ENCODE results near the gene ALKAL2.

The ALKAL2 gene

GRCh38 chr2:257842-258241 is 30.0 kb downstream of the ALKAL2 start:
- no peak for TF ChIP-seq CTCF (IDR thresholded peaks at IDR 0.05; ENCODE audit: insufficient read depth, low read depth, low read length, missing control alignments)
- H3K4me3 ChIP-seq (ENCODE audit: low read depth, low read length), result no peak overlapping the region
- no peak for DNase-seq (ENCODE audit: low read depth)

- TF ChIP-seq CTCF (IDR thresholded peaks at IDR 0.05; ENCODE audit: insufficient read depth, low read depth, low read length, missing control alignments), result no peak
- no peak for DNase-seq (ENCODE audit: low read depth)
- H3K4me3 ChIP-seq (ENCODE audit: low read depth, low read length), result no peak overlapping the region
Measured at GRCh38 chr2:257429-257828, 30.5 kb downstream of the ALKAL2 start.

DNA sequence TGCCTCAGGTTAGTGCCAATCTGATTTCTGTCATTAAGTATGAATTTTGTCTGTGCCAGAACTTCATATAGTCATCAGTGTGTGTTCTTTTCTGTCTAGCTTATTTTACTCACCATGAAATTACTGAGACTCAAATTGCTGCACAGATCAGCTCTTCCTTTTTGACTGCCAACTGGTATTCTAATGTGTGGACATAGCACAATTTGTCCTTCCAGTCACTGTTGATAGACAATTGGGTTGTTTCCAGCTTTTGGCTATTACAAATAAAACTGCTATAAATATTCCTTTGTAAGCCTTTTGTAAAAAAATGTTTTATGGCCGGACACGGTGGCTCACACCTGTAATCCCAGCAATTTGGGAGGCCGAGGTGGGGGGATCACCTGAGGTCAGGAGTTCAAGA is 31.8 kb downstream of the ALKAL2 start:
- TF ChIP-seq CTCF (IDR thresholded peaks at IDR 0.05; ENCODE audit: insufficient read depth, low read depth, low read length, missing control alignments), result no peak
- no peak overlapping the region for H3K4me3 ChIP-seq (ENCODE audit: low read depth, low read length)
- DNase-seq (ENCODE audit: low read depth), result no peak

GRCh38 chr2:255195-255594 is 32.7 kb downstream of the ALKAL2 start:
- TF ChIP-seq CTCF (IDR thresholded peaks at IDR 0.05; ENCODE audit: insufficient read depth, low read depth, low read length, missing control alignments), result no peak
- no peak for DNase-seq (ENCODE audit: low read depth)
- no peak overlapping the region for H3K4me3 ChIP-seq (ENCODE audit: low read depth, low read length)

- TF ChIP-seq CTCF (IDR thresholded peaks at IDR 0.05; ENCODE audit: insufficient read depth, low read depth, low read length, missing control alignments), result no peak
- no peak overlapping the region for H3K4me3 ChIP-seq (ENCODE audit: low read depth, low read length)
- no peak for DNase-seq (ENCODE audit: low read depth)
Measured at GRCh38 chr2:254241-254640, 33.6 kb downstream of the ALKAL2 start.

DNA sequence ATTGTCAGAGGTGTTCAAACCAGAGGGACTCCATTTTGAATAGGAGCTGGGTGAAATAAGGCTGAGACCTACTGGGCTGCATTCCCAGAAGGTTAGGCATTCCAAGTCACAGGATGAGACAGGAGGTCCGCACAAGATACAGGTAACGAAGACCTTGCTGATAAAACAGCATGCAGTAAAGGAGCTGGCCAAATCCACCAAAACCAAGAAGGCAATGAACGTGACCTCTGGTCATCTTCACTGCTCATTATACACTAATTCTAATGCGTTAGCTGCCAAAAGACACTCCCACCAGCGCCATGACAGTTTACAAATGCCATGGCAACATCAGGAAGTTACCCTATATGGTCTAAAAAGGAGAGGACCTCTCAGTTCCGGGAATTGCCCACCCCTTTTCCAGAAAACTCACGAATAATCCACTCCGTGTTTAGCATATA is 34.7 kb downstream of the ALKAL2 start:
- TF ChIP-seq CTCF (IDR thresholded peaks at IDR 0.05; ENCODE audit: insufficient read depth, low read depth, low read length, missing control alignments), result no peak
- DNase-seq (ENCODE audit: low read depth), result no peak
- no peak overlapping the region for H3K4me3 ChIP-seq (ENCODE audit: low read depth, low read length)

GRCh38 chr2:252001-252602 is 35.8 kb downstream of the ALKAL2 start:
- no peak overlapping the region for H3K4me3 ChIP-seq (ENCODE audit: low read depth, low read length)
- DNase-seq (ENCODE audit: low read depth), result no peak
- TF ChIP-seq CTCF (IDR thresholded peaks at IDR 0.05; ENCODE audit: insufficient read depth, low read depth, low read length, missing control alignments), result no peak

Data from GM12865 (cell line).